OCI-LY7 (cell line): ENCODE measurements around the gene ZNF638.

ENCODE experiments used
- CTCF ChIP-seq: fragments of 200-600 bp; sonication (generic); conservative IDR thresholded peaks from 2 replicates; pipeline ENCODE4 v1.5.1; 2014; ENCODE audit warnings: mild to moderate bottlenecking, antibody characterized with exemption, low read length, moderate library complexity, mixed read lengths
- EZH2phosphoT487 ChIP-seq: fragments of 200-600 bp; sonication (generic); IDR thresholded peaks from 2 replicates; pipeline ENCODE4 v1.6.1; 2018; ENCODE audit warnings: low read depth, borderline replicate concordance, mild to moderate bottlenecking, mixed run types, antibody characterized with exemption, low read length, moderate library complexity, mixed read lengths

- TF ChIP-seq CTCF: no peak
- TF ChIP-seq EZH2phosphoT487: no peak
These were observed 4.8 kb downstream of the ZNF638 start for GRCh38 chr2:71336384-71336783.
